CD4-positive, alpha-beta T cell (primary cell): ENCODE data around the gene PTRH1. TPM values are rescaled to one million over a fixed set of nuclear protein-coding genes. Genes with fewer than 3 reads are reported as not detected.

Source experiments
- ATAC-seq: fragments of 200-7000 bp; cut with Tn5 transposase; one replicate; pipeline ENCODE4 v1.10.0; 2022; ENCODE audit warnings: mild to moderate bottlenecking; ENCODE audit not compliant: poor library complexity
- CTCF ChIA-PET: fragments of 350-600 bp; sonication (Branson Sonifier 250); formaldehyde crosslinking; loops from one replicate; lab custom pipeline; 2021; ENCODE audit warnings: antibody characterized with exemption, inconsistent platforms; lab: Charles Lee
- POLR2A ChIA-PET: fragments of 350-600 bp; sonication (Branson Sonifier 250); formaldehyde crosslinking; loops from one replicate; lab custom pipeline; 2021; ENCODE audit warnings: antibody characterized with exemption, inconsistent platforms; lab: Charles Lee
- DNase-seq, 14 experiments: peaks; one replicate each; pipeline ENCODE4 v3.0.0-alpha.2; 2013 to 2020; ENCODE audit warnings: mixed read lengths in 2 of 14
- H3K27ac ChIP-seq, 2 donors: one replicate each; pipeline versions ENCODE4 v1.5.1 to v1.7.0; 2013; ENCODE audit warnings: low read length in 2 of 2, low read depth in 1 of 2, mild to moderate bottlenecking in 1 of 2
- H3K27me3 ChIP-seq, 2 experiments: 1 replicate in 1 of 2; 2 replicates in 1 of 2; pipeline versions ENCODE4 v1.6.1 to v1.7.0; 2013; ENCODE audit warnings: low read length in 2 of 2, control low read depth in 1 of 2, mild to moderate bottlenecking in 1 of 2, moderate library complexity in 1 of 2; ENCODE audit not compliant: insufficient read depth in 2 of 2, control insufficient read depth in 1 of 2
- H3K36me3 ChIP-seq: one replicate; pipeline ENCODE4 v1.6.1; 2013; ENCODE audit warnings: low read length, control low read depth; ENCODE audit not compliant: insufficient read depth
- H3K4me1 ChIP-seq: one replicate; pipeline ENCODE4 v1.6.1; 2013; ENCODE audit warnings: low read length, control low read depth; ENCODE audit not compliant: insufficient read depth
- H3K4me3 ChIP-seq: one replicate; pipeline ENCODE4 v1.5.1; 2013; ENCODE audit warnings: mild to moderate bottlenecking, low read length, moderate library complexity
- H3K9me3 ChIP-seq, 2 experiments: 1 replicate in 1 of 2; 2 replicates in 1 of 2; pipeline versions ENCODE4 v1.6.1 to v1.7.0; 2013; ENCODE audit warnings: low read length in 2 of 2, mild to moderate bottlenecking in 2 of 2, control low read depth in 1 of 2, moderate library complexity in 1 of 2; ENCODE audit not compliant: control insufficient read depth in 1 of 2, insufficient read depth in 1 of 2
- H3K27ac Mint-ChIP-seq: one replicate; pipeline ENCODE4 v1.8.0; 2020; ENCODE audit warnings: mixed read lengths
- H3K27me3 Mint-ChIP-seq: one replicate; pipeline ENCODE4 v1.8.0; 2021; ENCODE audit warnings: mixed read lengths
- H3K36me3 Mint-ChIP-seq: one replicate; pipeline ENCODE4 v1.8.0; 2021; ENCODE audit warnings: low read depth, mixed read lengths
- H3K4me1 Mint-ChIP-seq: one replicate; pipeline ENCODE4 v1.8.0; 2021; ENCODE audit warnings: low read depth, mixed read lengths
- H3K4me3 Mint-ChIP-seq: one replicate; pipeline ENCODE4 v1.8.0; 2020; ENCODE audit warnings: mild to moderate bottlenecking, mixed read lengths
- H3K9me3 Mint-ChIP-seq: one replicate; pipeline ENCODE4 v1.8.0; 2020; ENCODE audit warnings: mixed read lengths
- CTCF ChIP-seq: fragments of 200-600 bp; IDR thresholded peaks from one replicate; pipeline ENCODE4 v1.8.0; 2022; ENCODE audit warnings: antibody characterized with exemption, mild to moderate bottlenecking
- intact Hi-C, 2 experiments: fragments of 100-400 bp; cut with DNase I in 1 of 2; cut with micrococcal nuclease in 1 of 2; formaldehyde crosslinking; loops; one replicate each; pipeline versions ENCODE4 v1.15.1 to v1.9.0; 2023 to 2025; cut with DNase I, micrococcal nuclease
- total RNA-seq, 174 experiments: library from RNA in 2 of 174; stranded (reverse) in 2 of 174; gene quantifications; one replicate each; pipeline ENCODE4 v1.2.3 and lab custom pipeline; 2021 to 2026

PTRH1 gene
- total RNA-seq, 2 experiments from 2014 or later = 4.5 to 5.9 TPM

GRCh38 chr9:127731938-127732337 lies 16.5 kb upstream of the PTRH1 start:
- peaks cover 22% of the 10 kb centered on the region for H3K4me1 ChIP-seq
- H3K27ac ChIP-seq = no peak overlapping the region
- ChIA-PET CTCF (no interaction called here), POLR2A (no interaction called here)
- H3K4me1 Mint-ChIP-seq = peaks cover 16% of the 10 kb centered on the region
- peaks cover 22% of the 10 kb centered on the region for H3K36me3 ChIP-seq
- peaks cover 10% of the 10 kb centered on the region for H3K36me3 Mint-ChIP-seq
- intact Hi-C loops = loop anchor here (2.0 to 10.0 kb wide), 4 partner anchors 15 to 517 kb away; partner anchors contain the start of genes STXBP1 (in 1 of the 2) and TTC16 (in 1 of the 2)
- no peaks in the 10 kb centered on the region for H3K9me3 ChIP-seq
- no peak for ATAC-seq
- H3K9me3 Mint-ChIP-seq = no peaks in the 10 kb centered on the region
- no peak overlapping the region for H3K4me3 Mint-ChIP-seq
- H3K27me3 Mint-ChIP-seq = no peaks in the 10 kb centered on the region
- H3K27me3 ChIP-seq = no peaks in the 10 kb centered on the region
- TF ChIP-seq CTCF = no peak
- no peak overlapping the region for H3K27ac Mint-ChIP-seq
- no peak for DNase-seq
- H3K4me3 ChIP-seq = no peak overlapping the region

GRCh38 chr9:127730799-127731410 lies 15.4 kb upstream of the PTRH1 start:
- H3K4me1 Mint-ChIP-seq = peaks cover 16% of the 10 kb centered on the region
- TF ChIP-seq CTCF = no peak
- ChIA-PET CTCF (interaction anchor here (0.6 kb wide), 1 partner anchor 67 kb away, joined by 3 read pairs; no protein-coding TSS in a partner anchor), POLR2A (no interaction called here)
- intact Hi-C loops = loop anchor here (5.0 to 10.0 kb wide), 3 partner anchors 119 to 516 kb away; partner anchors contain the start of gene STXBP1 (in 1 of the 2)
- ATAC-seq (no peak), DNase-seq (no peak)
- no peaks in the 10 kb centered on the region for H3K27me3 ChIP-seq
- H3K4me3 ChIP-seq = no peak overlapping the region
- H3K9me3 ChIP-seq = no peaks in the 10 kb centered on the region
- no peak overlapping the region for H3K27ac Mint-ChIP-seq
- peaks cover 22% of the 10 kb centered on the region for H3K36me3 ChIP-seq
- peaks cover 10% of the 10 kb centered on the region for H3K36me3 Mint-ChIP-seq
- peaks cover 17% of the 10 kb centered on the region for H3K4me1 ChIP-seq
- no peaks in the 10 kb centered on the region for H3K27me3 Mint-ChIP-seq
- no peak overlapping the region for H3K4me3 Mint-ChIP-seq
- H3K27ac ChIP-seq = no peak overlapping the region
- H3K9me3 Mint-ChIP-seq = no peaks in the 10 kb centered on the region

- H3K4me3 Mint-ChIP-seq = no peak overlapping the region
- H3K36me3 Mint-ChIP-seq = peaks cover 7% of the 10 kb centered on the region
- ATAC-seq = no peak
- H3K27me3 Mint-ChIP-seq = no peaks in the 10 kb centered on the region
- Histone ChIP-seq H3K9me3 (no peaks in the 10 kb centered on the region), H3K36me3 (peaks cover 22% of the 10 kb centered on the region), H3K4me3 (no peak overlapping the region), H3K27me3 (no peaks in the 10 kb centered on the region), H3K27ac (no peak overlapping the region), H3K4me1 (peaks cover 11% of the 10 kb centered on the region)
- H3K4me1 Mint-ChIP-seq = peaks cover 9% of the 10 kb centered on the region
- TF ChIP-seq CTCF = no peak
- POLR2A ChIA-PET = no interaction called here
- H3K9me3 Mint-ChIP-seq = no peaks in the 10 kb centered on the region
- H3K27ac Mint-ChIP-seq = no peak overlapping the region
- DNase-seq = no peak
- intact Hi-C loops = loop anchor here (5.0 to 10.0 kb wide), 3 partner anchors 118 to 515 kb away; partner anchors contain the start of gene STXBP1 (in 1 of the 2)
- CTCF ChIA-PET = no interaction called here
Observed at GRCh38 chr9:127730262-127730661, 14.8 kb upstream of the PTRH1 start.
